ENCODE measurements around the gene DNAJC3.
"Not testable (repeated sequence)": the region's sequence is repeated elsewhere in the genome, so short reads cannot be mapped to it uniquely, and the experiment has no call there.

Gene DNAJC3

GRCh38 chr13:95650696-95651095 is 26.2 kb upstream of the DNAJC3 start:
- TF ChIP-seq ZFX (IDR thresholded peaks at IDR 0.05; ENCODE audit: borderline replicate concordance) = no peak
- no peak for TF ChIP-seq CTCF (IDR thresholded peaks at IDR 0.05)
- H3K27ac ChIP-seq = no peak overlapping the region

DNA sequence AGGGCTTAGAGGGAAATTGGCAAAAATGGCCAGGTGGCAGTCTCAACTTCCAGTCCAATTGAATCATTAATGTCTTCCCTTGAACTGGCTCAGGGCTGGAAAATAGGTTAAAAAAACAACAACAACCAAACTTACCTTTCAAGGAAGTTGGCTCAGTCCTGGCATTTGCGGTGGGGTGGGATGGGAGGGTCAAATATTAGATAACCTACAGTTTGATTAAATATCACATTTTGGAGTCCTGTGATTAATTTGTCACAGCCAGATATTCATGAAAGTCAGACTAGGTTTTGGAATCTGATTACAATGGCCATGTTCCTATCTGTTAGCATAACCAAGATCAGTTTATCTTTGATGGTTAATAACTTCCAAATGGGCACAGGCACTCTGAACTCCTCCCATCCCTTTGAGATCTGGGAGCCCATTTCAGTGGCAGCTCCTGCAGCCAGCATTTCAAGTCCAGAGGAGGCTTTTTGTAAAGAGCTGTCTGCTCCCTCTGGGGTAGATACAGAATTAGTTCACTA is 24.6 kb upstream of the DNAJC3 start:
- H3K27ac ChIP-seq = no peak overlapping the region
- TF ChIP-seq CTCF (IDR thresholded peaks at IDR 0.05) = no peak
- no peak for TF ChIP-seq ZFX (IDR thresholded peaks at IDR 0.05; ENCODE audit: borderline replicate concordance)

- no peak overlapping the region for H3K27ac ChIP-seq
- no peak for TF ChIP-seq CTCF (IDR thresholded peaks at IDR 0.05)
- no peak for TF ChIP-seq ZFX (IDR thresholded peaks at IDR 0.05; ENCODE audit: borderline replicate concordance)
Measured at GRCh38 chr13:95652821-95653220, 24.1 kb upstream of the DNAJC3 start.

- TF ChIP-seq CTCF (IDR thresholded peaks at IDR 0.05) (no peak), ZFX (IDR thresholded peaks at IDR 0.05; ENCODE audit: borderline replicate concordance) (no peak)
- H3K27ac ChIP-seq = no peak overlapping the region
Measured at GRCh38 chr13:95656386-95657015, 20.4 kb upstream of the DNAJC3 start.

DNA sequence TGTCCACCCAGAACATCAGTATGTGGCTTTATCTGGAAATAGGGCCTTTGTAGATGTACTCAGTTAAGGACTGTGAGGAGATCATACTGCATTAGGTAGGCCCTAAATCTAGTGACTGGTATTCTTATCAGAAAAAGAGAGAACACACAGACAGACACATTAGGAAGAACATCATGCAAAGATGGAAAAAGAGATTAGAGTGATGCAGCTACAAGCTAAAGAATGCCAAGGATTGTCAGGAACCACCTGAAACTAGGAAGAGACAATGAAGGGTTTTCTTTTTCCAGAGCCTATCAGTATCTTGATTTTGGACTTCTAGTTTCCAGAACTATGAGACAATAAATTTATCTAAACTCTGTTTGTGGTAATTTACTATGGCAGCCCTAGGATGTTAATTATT is 17.4 kb upstream of the DNAJC3 start:
- TF ChIP-seq ZFX (IDR thresholded peaks at IDR 0.05; ENCODE audit: borderline replicate concordance) (no peak), CTCF (IDR thresholded peaks at IDR 0.05) (no peak)
- no peak overlapping the region for H3K27ac ChIP-seq

DNA sequence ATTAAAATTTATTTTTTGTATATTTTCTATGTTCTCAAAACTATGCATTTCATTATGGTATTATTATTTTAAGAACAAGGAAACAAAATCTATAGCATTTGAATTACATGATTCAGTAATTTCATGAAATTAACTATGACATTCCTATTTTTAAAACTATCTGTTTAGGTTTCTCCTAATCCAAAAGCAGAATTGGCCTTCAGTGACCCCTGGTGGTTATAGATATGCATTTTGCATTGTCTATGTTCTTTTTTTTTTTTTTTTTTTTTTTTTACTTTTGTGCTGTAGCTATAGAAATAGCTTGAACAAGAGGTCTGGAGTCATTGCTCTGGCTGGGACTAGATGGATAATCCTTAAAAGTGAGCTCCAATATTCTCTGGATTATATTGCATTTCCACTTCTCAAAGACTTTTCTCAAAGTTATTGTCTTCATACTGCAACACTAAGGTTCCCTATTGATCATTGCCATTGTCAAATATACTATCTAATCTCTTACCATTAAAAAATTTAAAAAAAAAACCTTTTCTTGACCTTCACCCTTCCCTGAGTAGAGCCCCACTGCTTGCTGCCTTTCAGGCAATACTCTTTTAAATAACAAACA is 15.9 kb upstream of the DNAJC3 start:
- TF ChIP-seq CTCF (IDR thresholded peaks at IDR 0.05) (peak; percentile 86), ZFX (IDR thresholded peaks at IDR 0.05; ENCODE audit: borderline replicate concordance) (no peak)
- H3K27ac ChIP-seq = no peak overlapping the region

DNA sequence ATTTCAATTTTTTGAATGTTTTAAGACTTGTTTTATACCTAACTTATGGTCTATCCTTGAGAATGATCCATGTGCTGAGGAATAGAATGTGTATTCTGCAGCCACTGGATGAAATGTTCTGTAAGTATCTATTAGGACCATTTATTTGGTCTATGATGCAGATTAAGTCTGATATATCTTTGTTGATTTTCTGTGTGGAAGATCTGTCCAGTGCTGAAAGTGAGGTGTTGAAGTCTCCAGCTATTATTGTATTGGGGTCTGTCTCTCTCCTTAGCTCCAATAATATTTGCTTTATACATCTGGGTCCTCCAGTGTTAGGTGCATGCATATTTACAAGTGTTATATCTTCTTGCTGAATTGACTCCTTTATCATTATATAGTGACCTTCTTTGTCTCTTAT is 9.7 kb upstream of the DNAJC3 start:
- not testable (repeated sequence) for H3K27ac ChIP-seq
